HL-60 (cell line): ENCODE measurements around the gene PTPRM.

Source experiments
- DNase-seq, 2 experiments: peaks; one replicate each; pipeline ENCODE4 v3.0.0-alpha.2; 2010 to 2020; ENCODE audit warnings: low read depth in 1 of 2, low spot score in 1 of 2
- H3K27ac ChIP-seq: fragments of 250-450 bp; sonication (Bioruptor Pico); replicated peaks from 2 replicates; pipeline ENCODE4 v1.5.1; 2020; ENCODE audit warnings: mild to moderate bottlenecking, moderate library complexity
- H3K27me3 ChIP-seq: fragments of 250-450 bp; sonication (Bioruptor Pico); 2 replicates; pipeline ENCODE4 v1.5.1; 2021; ENCODE audit warnings: mild to moderate bottlenecking, moderate library complexity; ENCODE audit not compliant: insufficient read depth, poor library complexity, severe bottlenecking
- H3K4me3 ChIP-seq: replicated peaks from 2 replicates; pipeline ENCODE4 v1.5.1; 2011; ENCODE audit warnings: mild to moderate bottlenecking, control low read depth, low read length; ENCODE audit not compliant: insufficient read depth
- CTCF ChIP-seq: IDR thresholded peaks from one replicate; pipeline ENCODE4 v1.5.1; 2011; ENCODE audit warnings: low read length, control low read depth, inconsistent platforms; ENCODE audit not compliant: insufficient read depth
- GABPA ChIP-seq: IDR thresholded peaks from 2 replicates; pipeline ENCODE4 v1.6.1; 2012; ENCODE audit warnings: low read depth
- POLR2AphosphoS5 ChIP-seq: IDR thresholded peaks from 2 replicates; pipeline ENCODE4 v1.6.1; 2012; ENCODE audit warnings: low read depth
- REST ChIP-seq: IDR thresholded peaks from 2 replicates; pipeline ENCODE4 v1.6.1; 2012; ENCODE audit warnings: low read depth; ENCODE audit not compliant: insufficient replicate concordance
- SPI1 ChIP-seq: IDR thresholded peaks from 2 replicates; pipeline ENCODE4 v1.6.1; 2012; ENCODE audit warnings: low read depth, mild to moderate bottlenecking, borderline replicate concordance

PTPRM gene

GRCh38 chr18:8303151-8303755, 736.1 kb downstream of the PTPRM start:
- DNase-seq, result no peak
- no peak overlapping the region for H3K27ac ChIP-seq
- H3K27me3 ChIP-seq, result no peaks in the 10 kb centered on the region
- no peak overlapping the region for H3K4me3 ChIP-seq
- TF ChIP-seq POLR2AphosphoS5 (no peak), SPI1 (no peak), REST (no peak), GABPA (no peak), CTCF (no peak)

GRCh38 chr18:8307960-8308359, 740.8 kb downstream of the PTPRM start:
- TF ChIP-seq POLR2AphosphoS5, result no peak
- TF ChIP-seq SPI1, result no peak
- no peak for TF ChIP-seq CTCF
- TF ChIP-seq GABPA, result no peak
- no peak for TF ChIP-seq REST
- Histone ChIP-seq H3K27ac (no peak overlapping the region), H3K4me3 (no peak overlapping the region), H3K27me3 (no peaks in the 10 kb centered on the region)
- DNase-seq, result no peak

GRCh38 chr18:8313043-8313442, 745.9 kb downstream of the PTPRM start:
- TF ChIP-seq REST (no peak), CTCF (no peak), POLR2AphosphoS5 (no peak), SPI1 (no peak)
- Histone ChIP-seq H3K4me3 (no peak overlapping the region), H3K27me3 (peaks cover 3% of the 10 kb centered on the region), H3K27ac (no peak overlapping the region)
- no peak for DNase-seq
